Measurements from ENCODE around the gene RNF151. TPM values are rescaled to one million over a fixed set of nuclear protein-coding genes. Genes with fewer than 3 reads are reported as not detected.
"Not testable (repeated sequence)": the region's sequence is repeated elsewhere in the genome, so short reads cannot be mapped to it uniquely, and the experiment has no call there.

RNF151 gene
- total RNA-seq, 1 experiment from 2014 or later = not detected

DNA sequence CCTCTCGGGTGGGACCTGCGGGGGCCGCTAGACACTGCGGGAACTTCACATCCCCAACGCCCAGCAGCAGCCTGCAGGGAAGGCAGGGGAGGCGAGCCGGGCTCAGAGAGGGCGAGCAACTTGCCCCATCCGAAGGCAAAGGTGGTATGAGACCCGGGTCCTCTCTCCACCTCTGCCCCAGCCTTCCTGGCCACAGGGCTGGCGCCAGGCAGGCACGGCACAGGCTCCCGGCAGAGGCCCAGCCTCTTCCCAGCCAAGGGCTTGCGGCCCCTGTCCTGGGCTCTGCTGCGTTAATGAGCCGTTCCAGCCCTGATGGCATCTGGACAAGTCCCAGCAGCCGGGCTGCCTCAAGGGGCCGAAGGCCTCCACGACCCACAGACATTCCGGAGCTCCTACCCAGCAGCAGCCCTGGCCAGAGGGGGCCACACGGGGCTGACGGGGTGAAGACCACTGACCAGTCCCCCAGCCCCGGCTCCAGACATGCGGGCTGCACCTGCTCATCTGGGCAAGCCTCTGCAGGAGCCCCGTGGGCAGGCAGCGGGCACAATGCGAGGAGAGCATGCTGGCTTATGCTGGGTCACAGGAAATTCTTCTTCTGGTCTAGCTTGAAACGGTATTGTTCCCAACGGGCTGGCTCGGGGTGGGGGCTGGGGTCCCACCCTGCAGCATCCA, 47.2 kb upstream of the RNF151 start:
- Histone ChIP-seq H3K9me3 (ENCODE audit: control insufficient read depth, insufficient read depth, low read depth, low read length) (no peaks in the 10 kb centered on the region), H3K4me3 (ENCODE audit: low read depth in 2 of 2, low read length in 2 of 2) (no peak overlapping the region), H3K27me3 (ENCODE audit: control insufficient read depth, insufficient read depth, low read length) (peaks cover 2% of the 10 kb centered on the region; the same call in 1 of the 2 replicates), H3K4me1 (ENCODE audit: control insufficient read depth, insufficient read depth, low read length) (peaks cover 26% of the 10 kb centered on the region), H3K36me3 (ENCODE audit: control insufficient read depth, insufficient read depth, low read length) (no peaks in the 10 kb centered on the region), H3K27ac (ENCODE audit: low read length) (no peak overlapping the region)
- in situ Hi-C loops (cut with HindIII; ENCODE audit: low pct_unique_long_range_greater_than_20kb, low sequenced_read_pairs) (no loop called here), intact Hi-C loops (cut with micrococcal nuclease; ENCODE audit: unreplicated experiment) (no loop called here)
- CTCF ChIA-PET = no interaction called here
- DNase-seq (ENCODE audit: low read depth, low spot score) (no peak), ATAC-seq (peak; percentile 41)
- POLR2A ChIA-PET = no interaction called here
- no TSS peak for BruUV-seq (replicated peaks)
- no peak for TF ChIP-seq SIN3A (IDR thresholded peaks at IDR 0.05; ENCODE audit: borderline replicate concordance, insufficient read depth, low read depth, low read length)
- TF ChIP-seq, protein P1, sequence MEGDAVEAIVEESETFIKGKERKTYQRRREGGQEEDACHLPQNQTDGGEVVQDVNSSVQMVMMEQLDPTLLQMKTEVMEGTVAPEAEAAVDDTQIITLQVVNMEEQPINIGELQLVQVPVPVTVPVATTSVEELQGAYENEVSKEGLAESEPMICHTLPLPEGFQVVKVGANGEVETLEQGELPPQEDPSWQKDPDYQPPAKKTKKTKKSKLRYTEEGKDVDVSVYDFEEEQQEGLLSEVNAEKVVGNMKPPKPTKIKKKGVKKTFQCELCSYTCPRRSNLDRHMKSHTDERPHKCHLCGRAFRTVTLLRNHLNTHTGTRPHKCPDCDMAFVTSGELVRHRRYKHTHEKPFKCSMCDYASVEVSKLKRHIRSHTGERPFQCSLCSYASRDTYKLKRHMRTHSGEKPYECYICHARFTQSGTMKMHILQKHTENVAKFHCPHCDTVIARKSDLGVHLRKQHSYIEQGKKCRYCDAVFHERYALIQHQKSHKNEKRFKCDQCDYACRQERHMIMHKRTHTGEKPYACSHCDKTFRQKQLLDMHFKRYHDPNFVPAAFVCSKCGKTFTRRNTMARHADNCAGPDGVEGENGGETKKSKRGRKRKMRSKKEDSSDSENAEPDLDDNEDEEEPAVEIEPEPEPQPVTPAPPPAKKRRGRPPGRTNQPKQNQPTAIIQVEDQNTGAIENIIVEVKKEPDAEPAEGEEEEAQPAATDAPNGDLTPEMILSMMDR (IDR thresholded peaks at IDR 0.05) = no peak
- TF ChIP-seq, protein P2, sequence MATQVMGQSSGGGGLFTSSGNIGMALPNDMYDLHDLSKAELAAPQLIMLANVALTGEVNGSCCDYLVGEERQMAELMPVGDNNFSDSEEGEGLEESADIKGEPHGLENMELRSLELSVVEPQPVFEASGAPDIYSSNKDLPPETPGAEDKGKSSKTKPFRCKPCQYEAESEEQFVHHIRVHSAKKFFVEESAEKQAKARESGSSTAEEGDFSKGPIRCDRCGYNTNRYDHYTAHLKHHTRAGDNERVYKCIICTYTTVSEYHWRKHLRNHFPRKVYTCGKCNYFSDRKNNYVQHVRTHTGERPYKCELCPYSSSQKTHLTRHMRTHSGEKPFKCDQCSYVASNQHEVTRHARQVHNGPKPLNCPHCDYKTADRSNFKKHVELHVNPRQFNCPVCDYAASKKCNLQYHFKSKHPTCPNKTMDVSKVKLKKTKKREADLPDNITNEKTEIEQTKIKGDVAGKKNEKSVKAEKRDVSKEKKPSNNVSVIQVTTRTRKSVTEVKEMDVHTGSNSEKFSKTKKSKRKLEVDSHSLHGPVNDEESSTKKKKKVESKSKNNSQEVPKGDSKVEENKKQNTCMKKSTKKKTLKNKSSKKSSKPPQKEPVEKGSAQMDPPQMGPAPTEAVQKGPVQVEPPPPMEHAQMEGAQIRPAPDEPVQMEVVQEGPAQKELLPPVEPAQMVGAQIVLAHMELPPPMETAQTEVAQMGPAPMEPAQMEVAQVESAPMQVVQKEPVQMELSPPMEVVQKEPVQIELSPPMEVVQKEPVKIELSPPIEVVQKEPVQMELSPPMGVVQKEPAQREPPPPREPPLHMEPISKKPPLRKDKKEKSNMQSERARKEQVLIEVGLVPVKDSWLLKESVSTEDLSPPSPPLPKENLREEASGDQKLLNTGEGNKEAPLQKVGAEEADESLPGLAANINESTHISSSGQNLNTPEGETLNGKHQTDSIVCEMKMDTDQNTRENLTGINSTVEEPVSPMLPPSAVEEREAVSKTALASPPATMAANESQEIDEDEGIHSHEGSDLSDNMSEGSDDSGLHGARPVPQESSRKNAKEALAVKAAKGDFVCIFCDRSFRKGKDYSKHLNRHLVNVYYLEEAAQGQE (IDR thresholded peaks at IDR 0.05; ENCODE audit: insufficient read depth in 1 of 2, low read depth in 2 of 2, low read length in 1 of 2) = no peak
- TF ChIP-seq TCF7L2 (IDR thresholded peaks at IDR 0.05; ENCODE audit: low read depth, low read length) = no peak
- TF ChIP-seq POLR2AphosphoS5 (IDR thresholded peaks at IDR 0.05; ENCODE audit: low read depth, low read length) = no peak

DNA sequence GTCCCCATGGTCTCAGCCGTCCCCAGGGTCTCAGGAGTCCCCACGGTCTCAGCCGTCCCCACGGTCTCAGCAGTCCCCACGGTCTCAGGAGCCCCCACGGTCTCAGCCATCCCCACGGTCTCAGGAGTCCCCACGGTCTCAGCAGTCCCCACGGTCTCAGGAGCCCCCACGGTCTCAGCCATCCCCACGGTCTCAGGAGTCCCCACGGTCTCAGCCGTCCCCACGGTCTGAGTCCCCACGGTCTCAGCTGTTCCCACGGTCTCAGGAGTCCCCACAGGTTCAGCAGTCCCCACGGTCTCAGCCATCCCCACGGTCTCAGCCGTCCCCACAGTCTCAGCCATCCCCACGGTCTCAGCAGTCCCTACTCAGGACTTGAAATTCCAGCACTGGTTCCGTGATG, 46.5 kb upstream of the RNF151 start:
- H3K36me3 ChIP-seq (ENCODE audit: control insufficient read depth, insufficient read depth, low read length); H3K27me3 ChIP-seq (ENCODE audit: control insufficient read depth, insufficient read depth, low read length); POLR2A ChIA-PET; BruUV-seq (replicated peaks); H3K9me3 ChIP-seq (ENCODE audit: control insufficient read depth, insufficient read depth, low read depth, low read length); ATAC-seq; CTCF ChIA-PET; intact Hi-C loops (cut with micrococcal nuclease; ENCODE audit: unreplicated experiment); DNase-seq (ENCODE audit: low read depth, low spot score); H3K4me3 ChIP-seq (ENCODE audit: low read depth in 2 of 2, low read length in 2 of 2); in situ Hi-C loops (cut with HindIII; ENCODE audit: low pct_unique_long_range_greater_than_20kb, low sequenced_read_pairs); H3K27ac ChIP-seq (ENCODE audit: low read length): not testable (repeated sequence)
- H3K4me1 ChIP-seq (ENCODE audit: control insufficient read depth, insufficient read depth, low read length) = peaks cover 26% of the 10 kb centered on the region

DNA sequence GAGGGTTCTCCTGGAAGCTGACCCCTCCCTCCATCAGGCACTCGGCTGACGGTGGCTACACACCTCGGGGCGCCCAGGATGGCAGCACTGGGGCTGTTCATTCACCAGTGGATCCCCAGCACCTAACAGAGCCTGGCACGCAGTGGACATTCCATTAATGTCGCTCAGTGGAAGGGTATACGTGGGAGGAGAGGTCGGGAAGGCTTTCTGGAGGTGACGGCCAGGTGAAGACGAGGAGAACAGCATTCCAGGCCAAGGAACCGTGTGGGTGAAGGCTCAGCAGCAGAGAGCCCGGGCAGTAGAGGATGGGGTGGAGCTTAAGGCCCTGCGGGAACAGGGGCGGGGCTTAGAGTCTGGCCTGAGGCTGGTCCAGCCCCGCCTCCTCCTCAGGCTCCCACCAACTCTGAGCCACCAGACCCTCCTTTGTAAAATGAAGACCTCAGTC, 45.9 kb upstream of the RNF151 start:
- Histone ChIP-seq H3K27ac (ENCODE audit: low read length) (no peak overlapping the region), H3K36me3 (ENCODE audit: control insufficient read depth, insufficient read depth, low read length) (no peaks in the 10 kb centered on the region), H3K9me3 (ENCODE audit: control insufficient read depth, insufficient read depth, low read depth, low read length) (no peaks in the 10 kb centered on the region), H3K27me3 (ENCODE audit: control insufficient read depth, insufficient read depth, low read length) (peaks cover 2% of the 10 kb centered on the region; the same call in 1 of the 2 replicates), H3K4me3 (ENCODE audit: low read depth in 2 of 2, low read length in 2 of 2) (peak overlapping the region in 1 of 2 experiments; percentile 17; a peak in 1 of 4 replicates), H3K4me1 (ENCODE audit: control insufficient read depth, insufficient read depth, low read length) (peaks cover 26% of the 10 kb centered on the region)
- POLR2A ChIA-PET = interaction anchor here (0.6 kb wide), 1 partner anchor 41 kb away, joined by 11 read pairs; no protein-coding TSS in a partner anchor
- TF ChIP-seq, protein P2 (IDR thresholded peaks at IDR 0.05; ENCODE audit: insufficient read depth in 1 of 2, low read depth in 2 of 2, low read length in 1 of 2) = no peak
- TF ChIP-seq POLR2AphosphoS5 (IDR thresholded peaks at IDR 0.05; ENCODE audit: low read depth, low read length) (no peak), TCF7L2 (IDR thresholded peaks at IDR 0.05; ENCODE audit: low read depth, low read length) (no peak), SIN3A (IDR thresholded peaks at IDR 0.05; ENCODE audit: borderline replicate concordance, insufficient read depth, low read depth, low read length) (no peak)
- TF ChIP-seq, protein P1 (IDR thresholded peaks at IDR 0.05) = no peak
- in situ Hi-C loops (cut with HindIII; ENCODE audit: low pct_unique_long_range_greater_than_20kb, low sequenced_read_pairs) = no loop called here
- ATAC-seq (peak; percentile 49), DNase-seq (ENCODE audit: low read depth, low spot score) (no peak)
- intact Hi-C loops (cut with micrococcal nuclease; ENCODE audit: unreplicated experiment) = no loop called here
- CTCF ChIA-PET = no interaction called here
- BruUV-seq (replicated peaks) = no TSS peak

Data from Panc1 (cell line).